Prostate gland (tissue), 2 donors: ENCODE measurements around the gene NXPH4. TPM values are rescaled to one million over a fixed set of nuclear protein-coding genes. Genes with fewer than 3 reads are reported as not detected.

Experiments
- DNase-seq: peaks from one replicate; pipeline ENCODE4 v3.0.0-alpha.2; 2019; ENCODE audit warnings: low spot score
- H3K27ac ChIP-seq, 2 donors: fragments of 200-600 bp; sonication (generic); 2 replicates each; pipeline ENCODE4 v1.5.1; 2017 to 2019
- H3K27me3 ChIP-seq: fragments of 200-600 bp; sonication (generic); replicated peaks from 2 replicates; pipeline ENCODE4 v1.5.1; 2019; ENCODE audit not compliant: insufficient read depth
- H3K36me3 ChIP-seq, 2 donors: fragments of 200-600 bp; sonication (generic); 1 replicate in 1 of 2; 2 replicates in 1 of 2; pipeline versions ENCODE4 v1.5.1 to v1.8.1; 2017 to 2019
- H3K4me1 ChIP-seq: fragments of 200-600 bp; sonication (generic); replicated peaks from 2 replicates; pipeline ENCODE4 v1.5.1; 2019
- H3K4me3 ChIP-seq, 2 donors: fragments of 200-600 bp; sonication (generic); 2 replicates each; pipeline ENCODE4 v1.5.1; 2017 to 2019
- H3K9me3 ChIP-seq: fragments of 200-600 bp; sonication (generic); 2 replicates; pipeline ENCODE4 v1.5.1; 2017
- CTCF ChIP-seq, 4 experiments: fragments of 200-600 bp in 2 of 4; fragments of 450-650 bp in 2 of 4; sonication (generic) in 2 of 4; IDR thresholded peaks; 1 replicate in 3 of 4; 2 replicates in 1 of 4; pipeline ENCODE4 v1.5.1; 2016 to 2019; ENCODE audit warnings: antibody characterized with exemption in 4 of 4, mild to moderate bottlenecking in 2 of 4, moderate library complexity in 2 of 4
- POLR2A ChIP-seq: fragments of 450-650 bp; IDR thresholded peaks from one replicate; pipeline ENCODE4 v1.6.1; 2016; ENCODE audit warnings: antibody characterized with exemption, mild to moderate bottlenecking
- POLR2AphosphoS5 ChIP-seq: sonication (generic); formaldehyde crosslinking; IDR thresholded peaks from one replicate; pipeline ENCODE4 v1.6.1; 2017; ENCODE audit warnings: antibody characterized with exemption
- WGBS: methylation state at CpG from one replicate; pipeline ENCODE4 v1.1.5; 2018; 5-methylcytosine and 5-hydroxymethylcytosine counted together
- intact Hi-C: fragments of 100-400 bp; cut with DNase I; formaldehyde crosslinking; loops from one replicate; pipeline ENCODE4 v1.14.2; 2022
- total RNA-seq, 2 donors: library from RNA; depleted of rRNA; stranded (reverse); fragments of >200 nt; gene quantifications; one replicate each; pipeline ENCODE4 v1.1.0, GENCODE V29; 2016

Gene NXPH4
- total RNA-seq, 2 donors from 2014 or later = 10.2 to 18.1 TPM

- H3K27me3 ChIP-seq = peaks cover 2% of the 10 kb centered on the region
- H3K27ac ChIP-seq = peak overlapping the region in 1 of 2 donors; percentile 42
- H3K9me3 ChIP-seq = no peaks in the 10 kb centered on the region
- peak; percentile 67 for DNase-seq
- no peak overlapping the region for H3K4me3 ChIP-seq
- intact Hi-C loops = no loop called here
- 81% methylated on average over 5 of the region's 5 CpGs for WGBS
- no peaks in the 10 kb centered on the region for H3K36me3 ChIP-seq
- peaks cover 20% of the 10 kb centered on the region for H3K4me1 ChIP-seq
- TF ChIP-seq CTCF (IDR thresholded peaks at IDR 0.05) (no peak), POLR2AphosphoS5 (peak; percentile 77), POLR2A (no peak)
These were observed 1.6 kb downstream of the NXPH4 start for GRCh38 chr12:57218030-57218853.

- Histone ChIP-seq H3K27ac (no peak overlapping the region), H3K4me1 (peaks cover 12% of the 10 kb centered on the region), H3K36me3 (no peaks in the 10 kb centered on the region), H3K27me3 (peaks cover 2% of the 10 kb centered on the region), H3K4me3 (no peak overlapping the region), H3K9me3 (no peaks in the 10 kb centered on the region)
- no peak for DNase-seq
- 72% methylated on average over 14 of the region's 14 CpGs for WGBS
- intact Hi-C loops = no loop called here
- TF ChIP-seq POLR2A (no peak), CTCF (IDR thresholded peaks at IDR 0.05) (no peak), POLR2AphosphoS5 (no peak)
These were observed 2.8 kb downstream of the NXPH4 start for GRCh38 chr12:57219205-57219992.

- H3K36me3 ChIP-seq = no peaks in the 10 kb centered on the region
- H3K9me3 ChIP-seq = no peaks in the 10 kb centered on the region
- intact Hi-C loops = no loop called here
- H3K27me3 ChIP-seq = peaks cover 5% of the 10 kb centered on the region
- H3K4me1 ChIP-seq = peaks cover 12% of the 10 kb centered on the region
- H3K27ac ChIP-seq = no peak overlapping the region
- WGBS = 7% methylated on average over 38 of the region's 38 CpGs
- TF ChIP-seq POLR2AphosphoS5 (no peak), CTCF (IDR thresholded peaks at IDR 0.05) (no peak), POLR2A (no peak)
- no peak overlapping the region for H3K4me3 ChIP-seq
- no peak for DNase-seq
These were observed 3.6 kb downstream of the NXPH4 start for GRCh38 chr12:57219993-57220754.

GRCh38 chr12:57220770-57221168, 4.2 kb downstream of the NXPH4 start:
- H3K27me3 ChIP-seq = peaks cover 5% of the 10 kb centered on the region
- TF ChIP-seq CTCF (IDR thresholded peaks at IDR 0.05) (no peak), POLR2A (no peak), POLR2AphosphoS5 (no peak)
- H3K4me1 ChIP-seq = peaks cover 12% of the 10 kb centered on the region
- intact Hi-C loops = no loop called here
- 74% methylated on average over 1 of the region's 1 CpG for WGBS
- H3K27ac ChIP-seq = no peak overlapping the region
- H3K4me3 ChIP-seq = no peak overlapping the region
- H3K36me3 ChIP-seq = no peaks in the 10 kb centered on the region
- no peak for DNase-seq
- no peaks in the 10 kb centered on the region for H3K9me3 ChIP-seq
